AG09309 (cell line): ENCODE data around the gene MZF1.
A peak's percentile ranks its signal among the peaks of the same experiment; 100 is the strongest.

ENCODE experiments used
- DNase-seq: peaks from one replicate; pipeline ENCODE4 v3.0.0-alpha.2; 2010; ENCODE audit warnings: low read depth
- H3K4me3 ChIP-seq: 2 replicates; pipeline ENCODE4 v1.5.1; 2011; ENCODE audit warnings: mild to moderate bottlenecking, low read depth, low read length, moderate library complexity; ENCODE audit not compliant: control insufficient read depth
- TF ChIP-seq, protein P1 (sequence below): IDR thresholded peaks from 2 replicates; pipeline ENCODE4 v1.5.1; 2011; ENCODE audit warnings: mild to moderate bottlenecking, low read depth, low read length, inconsistent platforms; ENCODE audit not compliant: insufficient read depth, control insufficient read depth; ENCODE audit errors: missing control alignments

The MZF1 gene

DNA sequence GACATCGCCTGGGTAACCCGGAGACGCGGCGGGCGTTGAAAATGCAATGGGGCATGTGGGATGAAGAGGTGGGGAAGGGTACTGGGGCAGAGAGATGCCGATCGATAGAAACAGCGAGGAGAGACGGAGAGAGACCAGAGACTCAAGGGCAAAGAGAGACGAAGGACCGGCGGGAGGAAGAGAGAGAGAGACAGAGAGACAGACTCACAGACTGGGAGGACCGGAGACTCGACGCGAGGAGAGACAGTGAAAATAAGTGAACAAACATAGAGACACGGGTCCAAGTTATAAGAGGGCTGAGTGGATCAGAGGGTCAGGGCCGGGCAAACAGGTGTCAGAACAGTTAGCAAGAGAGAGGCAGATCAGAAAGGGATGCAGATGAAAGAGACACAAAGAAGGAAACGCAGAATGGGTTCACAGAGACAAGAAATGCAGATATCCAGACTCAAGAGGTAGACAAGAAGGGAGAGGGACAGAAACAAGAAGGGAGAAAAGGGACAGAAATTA, 576 bp upstream of the MZF1 start:
- TF ChIP-seq, protein P1, sequence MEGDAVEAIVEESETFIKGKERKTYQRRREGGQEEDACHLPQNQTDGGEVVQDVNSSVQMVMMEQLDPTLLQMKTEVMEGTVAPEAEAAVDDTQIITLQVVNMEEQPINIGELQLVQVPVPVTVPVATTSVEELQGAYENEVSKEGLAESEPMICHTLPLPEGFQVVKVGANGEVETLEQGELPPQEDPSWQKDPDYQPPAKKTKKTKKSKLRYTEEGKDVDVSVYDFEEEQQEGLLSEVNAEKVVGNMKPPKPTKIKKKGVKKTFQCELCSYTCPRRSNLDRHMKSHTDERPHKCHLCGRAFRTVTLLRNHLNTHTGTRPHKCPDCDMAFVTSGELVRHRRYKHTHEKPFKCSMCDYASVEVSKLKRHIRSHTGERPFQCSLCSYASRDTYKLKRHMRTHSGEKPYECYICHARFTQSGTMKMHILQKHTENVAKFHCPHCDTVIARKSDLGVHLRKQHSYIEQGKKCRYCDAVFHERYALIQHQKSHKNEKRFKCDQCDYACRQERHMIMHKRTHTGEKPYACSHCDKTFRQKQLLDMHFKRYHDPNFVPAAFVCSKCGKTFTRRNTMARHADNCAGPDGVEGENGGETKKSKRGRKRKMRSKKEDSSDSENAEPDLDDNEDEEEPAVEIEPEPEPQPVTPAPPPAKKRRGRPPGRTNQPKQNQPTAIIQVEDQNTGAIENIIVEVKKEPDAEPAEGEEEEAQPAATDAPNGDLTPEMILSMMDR, result no peak
- DNase-seq, result no peak
- peak overlapping the region; percentile 58 for H3K4me3 ChIP-seq

DNA sequence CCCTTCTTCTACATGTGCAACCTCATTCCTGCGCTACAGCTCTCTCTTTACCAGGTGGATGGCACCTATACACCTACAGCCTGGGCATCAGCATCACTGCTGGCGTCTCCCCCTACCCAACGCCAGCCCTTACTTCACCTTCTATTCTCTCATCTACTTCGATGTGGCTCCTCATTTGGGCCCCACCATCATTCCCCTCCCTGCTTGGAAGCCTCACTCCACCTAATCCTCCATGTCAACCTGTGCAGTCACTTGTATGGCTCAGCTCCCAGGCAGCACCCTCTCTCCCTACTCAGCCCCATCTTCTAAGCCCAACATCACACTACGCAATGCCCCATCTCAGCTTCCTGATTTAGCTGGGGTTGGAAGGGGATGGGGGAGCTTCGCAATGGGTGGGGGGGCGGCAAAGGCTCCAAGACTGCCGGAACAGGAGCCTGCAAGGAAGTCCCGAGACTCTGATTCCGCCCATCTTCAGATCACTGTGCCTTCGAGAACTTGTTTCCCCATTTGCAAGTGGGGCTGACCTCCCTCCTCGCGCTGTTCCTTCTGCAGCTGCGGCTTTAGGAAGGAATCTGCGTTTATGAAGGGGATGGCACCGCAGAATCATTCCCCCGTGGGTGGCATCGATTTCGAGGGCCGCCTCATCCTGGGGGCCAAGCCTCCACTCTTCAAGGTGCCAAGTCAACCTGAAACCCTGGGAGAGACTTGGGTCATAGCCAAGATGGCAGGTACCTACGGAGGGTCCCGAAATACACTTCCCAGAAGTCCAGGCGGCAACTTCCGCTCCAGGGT, 913 bp downstream of the MZF1 start:
- TF ChIP-seq, protein P1, result no peak
- no peak for DNase-seq
- peak overlapping the region; percentile 58 for H3K4me3 ChIP-seq

DNA sequence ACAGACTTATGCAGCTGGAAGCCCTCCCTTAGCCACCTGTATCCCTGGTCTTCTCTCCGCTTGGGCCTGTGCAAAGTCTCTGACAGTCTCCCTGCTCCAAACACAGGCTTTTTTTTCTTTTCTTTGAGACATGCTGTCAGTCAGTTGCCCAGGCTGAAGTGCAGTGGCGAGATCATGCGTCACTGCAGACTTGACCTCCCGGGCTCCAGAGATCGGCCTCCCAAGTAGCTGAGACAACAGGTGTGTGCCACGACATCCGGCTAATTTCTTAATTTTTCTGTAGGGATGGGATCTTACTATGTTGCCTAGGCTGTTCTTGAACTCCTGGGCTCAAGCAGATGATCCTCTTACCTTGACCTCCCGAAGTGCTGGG, 1.6 kb downstream of the MZF1 start:
- DNase-seq, result no peak
- H3K4me3 ChIP-seq, result no peak overlapping the region
- TF ChIP-seq, protein P1, result no peak

DNA sequence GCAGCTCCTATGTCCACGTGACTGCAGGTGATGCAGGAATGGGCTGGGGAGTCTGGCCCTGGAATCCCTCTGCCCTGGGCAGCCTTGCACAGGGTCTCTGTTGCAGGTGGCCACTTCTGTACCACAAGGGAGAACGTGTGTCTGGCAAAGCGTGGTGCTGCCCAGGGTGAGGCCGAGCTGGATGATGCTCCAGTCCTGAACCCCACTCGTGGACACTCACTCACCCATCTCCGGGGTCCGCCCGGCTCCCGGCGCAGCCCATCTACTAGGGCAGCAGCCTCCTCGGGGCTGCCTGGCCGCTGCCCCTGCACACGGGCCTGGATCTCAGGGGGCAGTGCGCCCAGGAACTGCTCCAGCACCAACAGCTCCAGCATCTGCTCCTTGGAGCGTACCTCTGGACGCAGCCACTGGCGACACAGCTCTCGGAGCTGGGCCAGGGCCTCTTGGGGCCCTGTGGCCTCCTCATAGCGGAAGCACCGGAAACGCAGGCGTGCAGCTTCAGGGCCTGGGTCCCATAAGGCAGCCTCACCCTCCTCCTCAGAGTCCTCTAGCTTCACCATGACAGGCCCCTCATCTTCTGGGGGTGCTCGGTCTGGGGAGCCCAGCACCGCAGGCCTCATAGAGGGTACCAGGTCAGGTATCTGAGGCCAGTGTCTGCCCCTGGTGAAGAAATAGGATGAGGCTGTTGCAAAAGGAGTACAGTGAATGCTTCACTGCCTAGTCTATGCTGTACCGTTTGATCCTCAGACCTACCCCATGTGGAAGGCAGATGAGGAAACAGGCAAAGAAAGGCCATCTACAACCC, 2.2 kb downstream of the MZF1 start:
- no peak for DNase-seq
- TF ChIP-seq, protein P1, result no peak
- H3K4me3 ChIP-seq, result no peak overlapping the region

DNA sequence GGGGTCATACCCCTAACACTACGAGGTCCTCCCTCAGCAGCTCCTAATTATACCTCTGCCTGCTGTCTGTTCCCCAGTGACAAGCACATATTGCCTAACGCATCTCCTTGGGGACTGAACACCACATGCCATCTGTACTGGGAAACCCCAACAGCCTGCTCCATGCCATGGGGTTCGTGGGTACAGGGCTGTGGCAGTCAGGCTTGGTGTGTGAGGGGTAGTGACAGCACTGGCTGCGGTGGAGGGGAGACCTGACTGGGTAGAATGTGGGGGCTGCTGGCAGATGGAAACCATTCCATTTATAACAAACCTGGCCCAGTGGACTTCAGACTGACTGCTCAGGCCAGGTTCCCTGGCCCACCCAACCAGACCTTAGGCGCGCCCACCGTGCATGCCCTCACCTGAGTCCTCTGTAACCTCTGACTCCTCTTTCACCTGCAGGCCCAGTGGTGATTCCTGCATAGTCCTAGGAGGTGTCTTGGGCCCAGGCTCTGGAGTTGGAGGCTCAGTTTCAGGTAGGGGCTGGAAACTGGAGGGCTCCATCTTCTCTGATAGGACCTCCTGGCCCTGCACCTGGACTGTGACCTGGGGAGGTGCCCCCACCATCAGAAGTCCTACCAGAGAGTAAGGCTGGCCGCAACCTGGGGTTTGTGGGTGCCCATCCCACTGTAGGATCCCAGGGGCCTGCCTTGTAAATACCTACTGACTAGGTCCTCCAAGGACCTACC, 3.0 kb downstream of the MZF1 start:
- H3K4me3 ChIP-seq, result no peak overlapping the region
- DNase-seq, result no peak
- TF ChIP-seq, protein P1, result no peak

DNA sequence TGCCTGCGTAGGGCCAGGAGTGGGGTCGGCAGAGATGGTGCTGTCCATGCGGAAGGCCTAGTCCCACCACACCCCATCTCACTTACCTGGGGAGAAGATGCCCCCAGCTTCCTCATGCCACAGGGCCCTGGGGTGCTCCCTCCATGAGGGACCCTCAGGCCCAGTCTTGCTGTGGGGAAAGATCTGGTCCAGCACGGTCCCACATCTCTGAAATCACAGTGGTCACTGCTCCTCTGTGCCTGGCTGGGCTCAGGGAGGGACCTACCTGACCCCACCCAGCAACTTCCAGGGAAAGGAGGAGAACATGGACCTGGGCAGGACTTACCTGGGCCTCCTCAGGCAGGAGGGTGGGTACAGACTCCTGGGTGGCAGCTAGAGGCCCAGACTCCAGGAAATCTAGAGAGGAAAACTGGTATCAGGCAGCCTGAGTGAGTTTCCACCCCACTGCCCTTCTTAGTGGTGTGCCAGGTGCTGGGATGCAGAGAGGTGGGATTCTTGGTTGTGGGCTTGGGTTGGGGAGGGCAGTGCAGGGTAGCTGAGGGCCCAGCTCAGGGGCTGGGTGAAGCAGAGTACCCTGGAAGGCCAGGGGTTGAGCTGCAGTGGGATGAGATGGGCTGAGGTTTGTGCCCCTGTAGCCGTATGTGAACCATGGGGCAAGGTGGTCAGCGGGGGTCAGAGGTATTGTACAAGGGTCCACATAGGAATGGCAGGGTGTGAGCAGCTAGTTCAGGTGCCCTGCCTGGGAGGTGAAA, 3.8 kb downstream of the MZF1 start:
- DNase-seq, result no peak
- no peak overlapping the region for H3K4me3 ChIP-seq
- TF ChIP-seq, protein P1, result no peak
